ENCODE measurements around the gene KCNQ1. TPM values are rescaled to one million over a fixed set of nuclear protein-coding genes. Genes with fewer than 3 reads are reported as not detected.

Gene KCNQ1
- total and polyA plus RNA-seq, 12 donors, result 11.0 to 447 (median 320) TPM

DNA sequence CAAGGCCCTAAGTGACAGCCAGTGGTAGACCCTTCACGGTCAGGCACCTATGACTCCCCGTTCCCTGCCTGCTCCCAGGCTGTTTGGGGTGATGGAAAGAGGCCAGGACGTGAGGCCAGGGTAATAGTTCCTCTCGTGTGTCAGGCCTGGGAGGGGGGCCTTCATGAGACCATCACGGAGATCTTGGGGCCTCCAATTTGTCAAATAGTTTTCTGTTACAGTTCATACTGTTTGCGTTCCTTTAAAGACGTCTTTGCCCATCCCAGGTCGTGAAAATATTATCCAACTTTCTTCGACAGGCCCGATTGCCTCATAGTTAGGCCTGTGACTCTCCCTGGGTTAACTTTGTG, 317.2 kb downstream of the KCNQ1 start:
- H3K4me3 ChIP-seq, result no peak overlapping the region
- no peak overlapping the region for H3K27ac ChIP-seq
- TF ChIP-seq POLR2A (IDR thresholded peaks at IDR 0.05) (no peak), CTCF (IDR thresholded peaks at IDR 0.05) (no peak)
- no peaks in the 10 kb centered on the region for H3K9me3 ChIP-seq (replicated peaks in 1 of 3)
- no peaks in the 10 kb centered on the region for H3K27me3 ChIP-seq
- H3K4me1 ChIP-seq (replicated peaks in 1 of 2), result no peaks in the 10 kb centered on the region
- WGBS, 4 donors, result 91 to 95% (median 93%) methylated on average over 8 to 10 of the region's 10 CpGs
- peak in 1 of 7 donors; percentile 6 for DNase-seq
- H3K36me3 ChIP-seq (replicated peaks in 1 of 2), result no peaks in the 10 kb centered on the region
- intact Hi-C loops (cut with DNase I), result no loop called here

GRCh38 chr11:2762451-2762850, 317.6 kb downstream of the KCNQ1 start:
- H3K27me3 ChIP-seq, result no peaks in the 10 kb centered on the region
- no peaks in the 10 kb centered on the region for H3K36me3 ChIP-seq (replicated peaks in 1 of 2)
- no peaks in the 10 kb centered on the region for H3K4me1 ChIP-seq (replicated peaks in 1 of 2)
- WGBS, 4 donors, result 96 to 97% (median 96%) methylated on average over 16 to 17 of the region's 17 CpGs
- no peak overlapping the region for H3K27ac ChIP-seq
- H3K9me3 ChIP-seq (replicated peaks in 1 of 3), result no peaks in the 10 kb centered on the region
- intact Hi-C loops (cut with DNase I), result no loop called here
- no peak overlapping the region for H3K4me3 ChIP-seq
- TF ChIP-seq POLR2A (IDR thresholded peaks at IDR 0.05) (no peak), CTCF (IDR thresholded peaks at IDR 0.05) (no peak)
- DNase-seq, result peak in 5 of 7 donors; percentile 2 to 52 (median 13)

GRCh38 chr11:2763984-2764383, 319.2 kb downstream of the KCNQ1 start:
- Histone ChIP-seq H3K27ac (no peak overlapping the region), H3K36me3 (replicated peaks in 1 of 2) (no peaks in the 10 kb centered on the region), H3K4me3 (no peak overlapping the region), H3K27me3 (no peaks in the 10 kb centered on the region), H3K4me1 (replicated peaks in 1 of 2) (no peaks in the 10 kb centered on the region), H3K9me3 (replicated peaks in 1 of 3) (no peaks in the 10 kb centered on the region)
- WGBS, 4 donors, result 66 to 77% (median 74%) methylated on average over 4 of the region's 4 CpGs
- TF ChIP-seq POLR2A (IDR thresholded peaks at IDR 0.05), result no peak
- no peak for TF ChIP-seq CTCF (IDR thresholded peaks at IDR 0.05)
- no peak for DNase-seq
- intact Hi-C loops (cut with DNase I), result no loop called here

- no peaks in the 10 kb centered on the region for H3K36me3 ChIP-seq (replicated peaks in 1 of 2)
- no peaks in the 10 kb centered on the region for H3K4me1 ChIP-seq (replicated peaks in 1 of 2)
- H3K4me3 ChIP-seq, result no peak overlapping the region
- TF ChIP-seq POLR2A (IDR thresholded peaks at IDR 0.05), result no peak
- no peak for TF ChIP-seq CTCF (IDR thresholded peaks at IDR 0.05)
- no peaks in the 10 kb centered on the region for H3K9me3 ChIP-seq (replicated peaks in 1 of 3)
- intact Hi-C loops (cut with DNase I), result no loop called here
- no peaks in the 10 kb centered on the region for H3K27me3 ChIP-seq
- DNase-seq, result no peak
- WGBS, 4 donors, result 63 to 98% (median 81%) methylated on average over 3 of the region's 3 CpGs
- H3K27ac ChIP-seq, result no peak overlapping the region
Observed at GRCh38 chr11:2765491-2765890, 320.7 kb downstream of the KCNQ1 start.

Measured in adrenal gland (tissue), 12 donors.